GM12878 (cell line): ENCODE data around the gene NFKBIZ.

ENCODE experiments used
- BMI1 ChIP-seq: fragments of 450-650 bp; IDR thresholded peaks from 2 replicates; pipeline ENCODE4 v1.6.1; 2016; ENCODE audit warnings: mild to moderate bottlenecking, moderate library complexity, borderline replicate concordance
- CTCF ChIP-seq, 3 experiments: IDR thresholded peaks in 2 of 3; conservative IDR thresholded peaks in 1 of 3; 2 replicates each; pipeline ENCODE4 v1.5.1; 2011; ENCODE audit warnings: low read depth in 3 of 3, low read length in 3 of 3, mild to moderate bottlenecking in 3 of 3, control low read depth in 2 of 3, moderate library complexity in 2 of 3, inconsistent platforms in 1 of 3, mixed read lengths in 1 of 3; ENCODE audit not compliant: control insufficient read depth in 2 of 3, insufficient read depth in 1 of 3; ENCODE audit errors: extremely low read depth in 1 of 3
- EZH2 ChIP-seq: IDR thresholded peaks from 2 replicates; pipeline ENCODE4 v1.6.1; 2012; ENCODE audit warnings: low read depth, mild to moderate bottlenecking, control low read depth, inconsistent platforms, low read length, borderline replicate concordance; ENCODE audit not compliant: control insufficient read depth
- HCFC1 ChIP-seq: fragments of 150-350 bp; IDR thresholded peaks from 2 replicates; pipeline ENCODE4 v1.6.1; 2014; ENCODE audit warnings: low read length
- IKZF1 ChIP-seq: fragments of 450-650 bp; conservative IDR thresholded peaks from 2 replicates; pipeline ENCODE4 v1.6.1; 2017; ENCODE audit warnings: antibody characterized with exemption, mild to moderate bottlenecking
- JUND ChIP-seq: IDR thresholded peaks from 2 replicates; pipeline ENCODE4 v1.6.1; 2012; ENCODE audit warnings: low read depth, mild to moderate bottlenecking, low read length, improper control_type of control experiment, moderate library complexity
- KDM1A ChIP-seq: fragments of 200-600 bp; sonication (generic); IDR thresholded peaks from 2 replicates; pipeline ENCODE4 v1.6.1; 2016; ENCODE audit warnings: borderline replicate concordance
- PRDM15 ChIP-seq: fragments of 450-650 bp; formaldehyde crosslinking; IDR thresholded peaks from 2 replicates; pipeline ENCODE4 v1.4.0; 2020; ENCODE audit warnings: mild to moderate bottlenecking, moderate library complexity
- RBBP5 ChIP-seq: fragments of 200-600 bp; sonication (generic); conservative IDR thresholded peaks from 2 replicates; pipeline ENCODE4 v1.6.1; 2016
- RFX5 ChIP-seq: IDR thresholded peaks from 2 replicates; pipeline ENCODE4 v1.6.1; 2011; ENCODE audit warnings: low read depth, low read length, improper control_type of control experiment
- STAT3 ChIP-seq: IDR thresholded peaks from 2 replicates; pipeline ENCODE4 v1.6.1; 2011; ENCODE audit warnings: low read depth, low read length, improper control_type of control experiment
- SUPT20H ChIP-seq: IDR thresholded peaks from 2 replicates; pipeline ENCODE4 v1.6.1; 2011; ENCODE audit warnings: low read depth, mild to moderate bottlenecking, low read length, moderate library complexity, borderline replicate concordance; ENCODE audit not compliant: control insufficient read depth
- TAF1 ChIP-seq: IDR thresholded peaks from 2 replicates; pipeline ENCODE4 v1.6.1; 2011; ENCODE audit warnings: mild to moderate bottlenecking, low read depth, low read length, borderline replicate concordance
- ZNF274 ChIP-seq: IDR thresholded peaks from one replicate; pipeline ENCODE4 v1.8.0; 2011; ENCODE audit not compliant: insufficient read length, insufficient read depth

GRCh38 chr3:101807888-101808287 is 41.4 kb upstream of the NFKBIZ start:
- TF ChIP-seq IKZF1 (no peak), TAF1 (no peak), CTCF (IDR thresholded peaks at IDR 0.05 in 2 of 3, conservative IDR thresholded peaks at IDR 0.05 in 1 of 3; ENCODE audit: control insufficient read depth in 2 of 3, extremely low read depth in 1 of 3, insufficient read depth in 1 of 3, low read depth in 3 of 3, low read length in 3 of 3) (no peak), BMI1 (no peak), KDM1A (no peak), SUPT20H (no peak), JUND (no peak), RBBP5 (no peak), ZNF274 (no peak), EZH2 (no peak), RFX5 (no peak), HCFC1 (no peak), PRDM15 (no peak), STAT3 (no peak)
